GM21528 (cell line): ENCODE data around the gene PANK1.

ENCODE experiments used
- ATAC-seq: cut with Tn5 transposase; IDR thresholded peaks from one replicate; pipeline ENCODE4 v1.9.1; 2021; ENCODE audit warnings: mild to moderate bottlenecking, moderate library complexity; ENCODE audit not compliant: unreplicated experiment, low FRiP score

PANK1 gene

DNA sequence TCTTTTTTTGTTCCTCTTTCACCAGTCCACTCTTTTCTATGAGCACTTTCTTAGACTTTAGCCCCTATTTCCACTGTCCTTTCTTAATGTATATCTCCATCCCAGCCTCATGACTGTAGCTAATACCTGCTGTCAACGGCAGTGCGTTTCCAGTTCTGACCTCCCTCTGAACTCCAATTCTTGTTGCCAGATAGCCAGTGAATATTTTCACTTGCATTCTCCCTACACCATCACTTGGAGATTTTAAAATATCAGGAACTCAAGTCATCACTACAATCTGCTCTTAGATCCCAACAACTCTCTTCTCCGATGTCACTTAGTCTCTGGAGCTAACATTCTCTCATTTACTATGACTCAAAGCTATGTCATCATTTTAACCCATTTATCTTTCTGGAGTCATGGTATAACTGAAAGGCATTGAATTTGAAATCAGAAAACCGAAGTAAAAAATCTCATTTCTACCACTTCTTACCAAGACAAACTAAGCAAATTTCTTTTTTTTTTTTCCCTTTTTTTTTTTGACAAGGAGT lies 104.6 kb downstream of the PANK1 start:
- ATAC-seq = no peak

DNA sequence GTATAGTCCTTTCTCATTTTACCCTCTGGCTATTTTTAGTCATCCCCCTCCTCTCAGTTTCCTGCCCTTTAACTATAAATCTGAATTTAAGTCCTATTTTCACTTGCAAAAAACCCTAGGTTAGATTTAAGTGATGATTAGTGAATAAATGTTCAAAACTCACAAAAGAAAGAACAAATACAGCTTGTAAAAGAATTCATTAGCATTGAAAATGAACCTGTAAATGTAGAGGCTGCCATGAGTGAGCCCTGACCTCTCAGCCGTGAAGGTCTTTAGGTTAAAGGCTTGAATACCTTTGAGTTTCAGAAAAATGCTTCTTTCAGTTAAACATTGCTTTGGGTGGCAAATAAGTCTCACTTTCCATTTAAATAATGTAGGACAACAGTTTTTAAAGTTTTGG lies 107.7 kb downstream of the PANK1 start:
- ATAC-seq = no peak

- no peak for ATAC-seq
Measured at GRCh38 chr10:89536013-89536354, 109.1 kb downstream of the PANK1 start.

- no peak for ATAC-seq
Measured at GRCh38 chr10:89535171-89536012, 109.7 kb downstream of the PANK1 start, which contains the start of gene SLC16A12. SLC16A12 (minus strand) TSS chr10:89535594; CDS start chr10:89462578, 73,016 bp downstream.

DNA sequence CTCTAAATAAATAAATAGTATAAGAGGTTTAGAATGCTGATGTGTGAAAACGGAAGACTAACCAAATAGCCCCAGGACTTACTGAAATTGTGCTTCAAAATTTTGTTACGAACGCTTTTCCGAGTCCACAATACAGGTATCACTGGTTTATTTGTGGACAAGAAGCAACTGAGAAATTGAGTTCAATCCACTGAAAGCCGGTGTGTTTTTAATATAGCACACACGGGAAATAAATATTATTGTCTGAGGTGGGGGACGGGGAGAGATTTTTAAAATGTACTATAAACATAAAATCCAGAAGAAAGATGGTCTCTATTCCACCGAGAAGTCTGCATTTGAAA lies 110.2 kb downstream of the PANK1 start:
- no peak for ATAC-seq
